IPS DF 4.7 (cell line): ENCODE results near the gene KCNIP1.

Experiments
- DNase-seq: peaks from one replicate; pipeline ENCODE4 v3.0.0-alpha.2; 2013; ENCODE audit warnings: low spot score; ENCODE audit errors: extremely low read depth

Gene KCNIP1

DNA sequence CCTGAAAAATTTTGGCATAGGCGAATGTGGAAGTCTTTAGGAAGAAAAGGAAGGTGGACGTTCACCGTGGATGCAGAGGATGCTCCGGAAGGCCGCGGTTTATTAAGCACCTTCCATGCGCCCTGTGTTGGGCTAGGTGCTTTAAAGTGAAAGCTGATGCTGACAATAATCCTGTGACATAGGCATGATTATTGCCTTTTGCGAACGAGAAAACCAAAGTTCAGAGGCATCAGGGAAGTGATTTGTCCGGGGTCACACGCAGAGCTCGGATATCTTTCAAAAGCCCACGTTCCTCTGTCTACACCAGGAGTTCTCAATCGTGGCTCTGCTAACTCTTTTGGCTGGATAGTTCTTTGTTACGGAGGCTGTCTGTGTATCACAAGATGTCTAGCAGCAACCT is 267.7 kb downstream of the KCNIP1 start:
- DNase-seq, result no peak

DNA sequence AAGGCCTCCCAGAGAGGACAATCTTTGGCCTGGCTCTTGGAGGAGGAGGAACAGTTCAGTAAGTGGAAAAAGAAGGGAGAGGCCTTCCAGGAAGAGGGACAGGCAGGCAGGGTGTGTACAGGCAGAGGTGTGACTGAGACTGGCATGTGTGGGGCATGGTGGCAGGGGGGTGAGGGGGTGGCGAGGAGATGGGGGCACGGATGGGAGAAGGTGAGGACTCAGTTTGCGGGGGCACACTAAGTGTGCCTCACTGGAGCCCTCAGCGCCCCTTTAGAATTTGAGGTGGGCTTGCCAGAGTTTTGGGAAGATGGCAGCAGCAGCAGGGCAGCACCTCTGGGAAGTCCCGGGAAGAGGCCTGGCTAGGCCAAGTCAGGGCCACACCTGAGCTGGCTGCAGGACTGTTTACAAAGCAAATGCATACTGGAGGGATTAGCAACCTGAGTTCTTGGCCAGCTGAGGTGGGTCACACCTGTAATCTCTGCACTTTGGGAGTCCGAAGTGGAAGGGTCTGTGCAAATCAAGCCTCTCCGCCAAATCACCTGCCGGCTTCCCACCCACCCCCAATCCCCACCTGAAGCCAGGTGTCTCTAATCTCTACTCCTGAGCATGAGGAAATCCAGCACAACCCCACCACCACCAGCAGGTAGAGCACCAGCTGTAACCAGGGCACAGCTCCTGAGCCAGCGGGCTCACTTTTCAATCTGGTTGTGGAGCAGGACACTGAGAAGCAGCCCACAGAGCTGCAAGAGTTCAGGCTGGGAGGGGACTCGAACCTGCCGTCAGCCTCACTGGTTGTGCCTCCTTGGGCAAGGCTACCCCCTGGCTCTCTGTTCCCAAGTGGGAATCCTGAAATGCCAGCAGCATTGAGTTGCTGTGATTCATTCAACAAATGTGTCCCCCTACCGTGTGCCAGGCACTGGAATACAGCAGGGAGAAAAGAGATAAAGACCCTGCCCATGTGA is 269.5 kb downstream of the KCNIP1 start:
- DNase-seq, result no peak

DNA sequence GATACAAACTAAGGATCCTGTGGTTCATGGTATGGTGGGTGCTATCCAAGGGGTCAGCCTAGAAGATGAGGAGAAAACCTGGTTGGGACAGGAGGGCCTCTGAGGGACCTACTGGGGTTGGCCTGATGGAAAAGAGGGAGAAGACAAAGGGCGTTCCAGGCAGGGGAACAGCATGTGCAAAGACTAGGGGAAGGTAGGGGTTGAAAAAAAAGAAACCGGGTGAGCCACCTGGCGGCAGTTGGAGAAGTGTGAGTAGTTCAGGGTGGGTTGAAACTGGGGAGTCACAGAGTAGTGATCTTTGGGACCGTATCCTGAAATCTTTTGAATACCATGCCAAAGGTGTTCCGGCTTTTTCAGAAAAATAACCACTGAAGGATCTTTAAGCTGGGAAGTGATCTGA is 271.0 kb downstream of the KCNIP1 start:
- no peak for DNase-seq

DNA sequence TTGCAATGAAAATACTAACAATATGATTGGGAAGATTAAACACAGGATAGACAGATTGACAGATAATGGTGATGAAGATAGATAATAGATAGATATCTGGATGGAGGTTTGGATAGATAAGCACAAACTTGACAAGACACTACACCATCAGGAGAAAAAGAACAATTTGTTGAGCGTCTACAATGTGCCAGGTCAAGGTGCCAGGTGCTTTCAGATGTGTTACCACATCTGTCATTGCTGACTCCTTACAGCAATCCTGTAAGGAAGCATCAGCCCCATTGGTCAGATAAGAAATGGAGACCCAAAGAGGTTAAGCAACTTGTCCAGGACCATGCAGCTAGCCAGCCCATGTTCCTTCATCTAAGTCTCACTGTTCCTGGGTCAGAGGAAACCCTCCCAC is 278.1 kb downstream of the KCNIP1 start:
- no peak for DNase-seq

DNA sequence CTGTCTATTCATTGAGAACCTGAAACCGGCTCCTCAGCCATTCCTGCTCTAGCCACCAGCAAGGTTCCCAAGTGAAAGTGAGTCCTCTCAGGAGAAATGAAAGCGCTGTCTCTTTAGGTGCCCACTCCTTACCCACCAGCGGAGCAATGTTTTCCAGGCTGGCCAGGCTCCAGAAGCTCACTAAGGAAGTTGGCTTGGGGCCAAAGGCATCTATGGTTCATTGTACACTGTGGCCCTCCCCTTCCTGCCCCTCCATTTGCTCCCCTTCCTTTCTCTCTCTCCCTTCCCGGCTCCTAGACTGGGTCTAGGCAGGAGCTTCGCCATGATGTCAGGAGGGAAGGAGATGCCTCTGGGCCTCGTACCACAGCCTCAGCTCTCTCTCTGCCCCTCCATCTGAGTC is 278.6 kb downstream of the KCNIP1 start:
- DNase-seq, result no peak

DNA sequence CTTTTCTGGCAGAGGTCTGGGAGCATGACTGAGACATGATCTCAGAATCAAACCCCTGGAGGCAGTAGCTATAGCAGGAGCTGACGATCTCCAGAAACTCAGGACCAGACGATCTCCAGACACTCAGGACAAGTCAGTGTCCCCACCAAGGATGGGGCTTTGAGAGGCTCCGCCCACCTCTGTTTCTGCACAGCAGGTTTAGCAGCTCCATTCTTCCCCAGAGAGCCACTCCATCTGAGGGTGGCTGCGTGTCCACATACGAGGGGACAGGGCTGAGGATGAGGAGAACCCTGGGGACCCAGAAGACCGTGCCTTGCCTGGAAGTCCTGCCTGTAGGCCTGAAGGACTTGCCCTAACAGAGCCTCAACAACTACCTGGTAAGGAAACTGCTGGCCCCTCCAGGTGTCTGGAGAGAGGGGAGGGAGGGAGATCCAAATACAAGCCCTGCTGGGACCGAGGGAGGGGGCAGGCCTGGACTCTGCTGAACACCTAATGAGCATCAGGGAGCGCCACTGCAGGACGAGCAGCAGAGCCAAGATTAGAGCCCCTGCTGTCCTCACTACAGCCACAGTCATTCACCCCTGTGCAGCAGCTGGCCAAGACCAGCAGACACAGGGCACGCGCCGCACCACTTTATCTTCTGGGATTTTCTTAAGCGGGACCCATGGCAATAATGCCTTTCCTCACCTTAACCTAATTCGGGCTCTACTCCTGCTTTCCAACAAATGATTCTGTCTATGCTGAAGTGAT is 279.9 kb downstream of the KCNIP1 start, which contains the start of gene GABRP:
GABRP (plus strand) TSS at position 228 of the 750 bp plus-strand sequence. CDS start 4,891 bp downstream, outside the sequence.
- no peak for DNase-seq

DNA sequence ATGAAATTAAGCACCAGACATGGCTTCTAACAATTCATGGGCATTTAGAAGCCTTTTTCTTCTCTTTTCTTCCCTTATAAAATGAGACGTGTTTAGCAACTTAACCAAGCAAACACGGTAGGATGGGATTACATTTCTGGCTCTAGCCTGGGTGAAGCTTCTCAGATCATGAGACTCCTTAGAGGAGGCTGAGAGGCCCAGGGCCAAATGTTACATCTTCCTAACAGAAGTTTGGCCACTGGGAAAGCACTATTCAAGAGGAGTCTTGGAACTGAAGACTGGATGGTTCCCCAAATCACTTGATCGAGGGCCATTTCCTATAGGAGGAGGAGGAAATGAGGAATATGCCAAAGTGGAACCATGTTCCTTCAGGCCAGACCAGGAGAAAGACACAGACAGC is 281.6 kb downstream of the KCNIP1 start:
- no peak for DNase-seq
